Measurements from ENCODE around the gene KLHDC10.
"Not testable (repeated sequence)": the region's sequence is repeated elsewhere in the genome, so short reads cannot be mapped to it uniquely, and the experiment has no call there.

KLHDC10 gene

GRCh38 chr7:130113426-130113805 is 43.1 kb downstream of the KLHDC10 start:
- H3K4me3 ChIP-seq, H3K27ac ChIP-seq: not testable (repeated sequence)

- Histone ChIP-seq H3K27ac (no peak overlapping the region), H3K4me3 (no peak overlapping the region)
Measured at GRCh38 chr7:130113887-130114286, 43.6 kb downstream of the KLHDC10 start.

DNA sequence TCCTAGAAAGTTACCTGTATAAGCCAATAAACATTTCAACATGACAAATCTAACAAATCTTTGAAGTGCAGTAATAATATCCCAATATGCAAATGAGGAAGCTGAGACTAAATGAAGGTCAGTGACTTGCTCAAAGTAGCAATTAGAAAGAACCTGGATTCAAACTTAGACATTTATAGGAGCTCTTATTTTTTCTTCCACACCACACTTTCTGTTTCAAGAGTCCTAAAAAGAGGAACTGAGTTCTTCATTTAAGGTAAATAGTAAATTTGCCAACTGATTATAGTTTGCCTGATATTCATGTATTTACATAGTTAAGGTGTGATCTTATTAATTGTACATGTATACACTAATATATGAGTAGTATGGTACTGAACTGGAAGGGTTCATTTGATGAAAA is 44.0 kb downstream of the KLHDC10 start:
- Histone ChIP-seq H3K4me3 (no peak overlapping the region), H3K27ac (peak overlapping the region in 2 of 21 experiments; percentile 1 to 9)

DNA sequence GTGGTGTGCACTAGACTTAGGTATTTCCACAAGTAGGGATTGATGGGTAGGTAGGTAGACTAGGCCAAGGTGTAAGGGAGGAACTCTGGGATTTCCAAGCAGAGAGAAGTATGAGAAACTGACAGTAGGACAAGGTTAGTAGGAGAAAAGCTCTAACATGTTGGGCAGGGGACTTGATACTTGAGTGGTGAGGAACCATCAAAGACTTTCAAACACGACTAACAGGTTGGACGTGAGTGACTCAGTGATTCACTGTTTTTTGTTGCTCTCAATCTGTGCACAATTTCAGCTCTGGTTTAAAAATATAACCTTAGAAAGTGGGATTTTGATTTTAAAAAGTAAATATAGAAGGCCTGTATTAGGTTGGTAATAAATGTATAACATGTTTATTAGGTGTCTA is 44.4 kb downstream of the KLHDC10 start:
- Histone ChIP-seq H3K27ac (peak overlapping the region in 2 of 21 experiments; percentile 1 to 9), H3K4me3 (no peak overlapping the region)

- Histone ChIP-seq H3K27ac (no peak overlapping the region), H3K4me3 (no peak overlapping the region)
Measured at GRCh38 chr7:130118294-130118693, 48.0 kb downstream of the KLHDC10 start.

- no peak overlapping the region for H3K27ac ChIP-seq
- H3K4me3 ChIP-seq, result no peak overlapping the region
Measured at GRCh38 chr7:130118801-130119200, 48.5 kb downstream of the KLHDC10 start.

DNA sequence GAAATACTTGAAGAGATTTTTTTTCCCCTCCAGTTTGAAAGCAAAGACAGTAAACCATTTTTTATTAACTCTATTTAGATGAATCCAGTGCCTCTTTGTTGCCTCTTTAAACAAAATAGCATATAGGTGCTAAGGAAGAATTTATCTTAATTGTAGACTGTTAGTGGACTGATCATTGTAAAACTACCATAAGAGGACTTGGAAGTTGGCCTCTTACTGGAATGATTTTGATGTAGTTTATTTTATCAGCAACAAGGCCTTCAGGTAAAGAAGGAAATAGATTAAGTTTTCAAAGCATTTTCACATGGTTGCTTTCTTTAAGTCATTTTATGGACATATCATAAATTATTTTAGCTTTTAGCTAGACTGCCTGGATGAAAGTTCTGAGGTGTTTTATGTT is 53.2 kb downstream of the KLHDC10 start:
- no peak overlapping the region for H3K27ac ChIP-seq
- H3K4me3 ChIP-seq, result no peak overlapping the region

DNA sequence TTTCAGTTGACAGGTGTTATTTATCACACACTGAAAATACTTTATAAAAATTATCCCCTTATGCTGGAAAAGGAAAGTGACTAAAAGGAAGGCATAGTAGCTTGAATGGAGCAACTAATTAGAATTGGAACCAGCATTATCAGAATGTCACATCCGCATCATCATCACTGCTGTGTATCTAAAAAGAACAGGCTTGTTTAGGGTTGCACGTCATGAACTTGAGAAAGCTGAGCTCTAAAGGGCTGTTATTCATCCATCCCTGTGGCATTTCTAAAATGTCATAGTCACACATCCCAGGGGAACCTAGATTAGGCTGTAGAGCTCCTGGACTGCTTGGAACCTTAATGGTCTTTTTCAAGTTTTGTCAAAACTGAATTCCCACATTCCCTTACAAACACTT is 54.4 kb downstream of the KLHDC10 start:
- Histone ChIP-seq H3K27ac (no peak overlapping the region), H3K4me3 (no peak overlapping the region)

GRCh38 chr7:130126840-130127239 is 56.5 kb downstream of the KLHDC10 start:
- H3K27ac ChIP-seq, result not testable (repeated sequence)

GRCh38 chr7:130127404-130127803 is 57.1 kb downstream of the KLHDC10 start:
- H3K27ac ChIP-seq, result no peak overlapping the region
- no peak overlapping the region for H3K4me3 ChIP-seq

More at GRCh38 chr7:130126840-130127239, 56.5 kb downstream of the KLHDC10 start:
- not testable (repeated sequence) for H3K4me3 ChIP-seq

DNA sequence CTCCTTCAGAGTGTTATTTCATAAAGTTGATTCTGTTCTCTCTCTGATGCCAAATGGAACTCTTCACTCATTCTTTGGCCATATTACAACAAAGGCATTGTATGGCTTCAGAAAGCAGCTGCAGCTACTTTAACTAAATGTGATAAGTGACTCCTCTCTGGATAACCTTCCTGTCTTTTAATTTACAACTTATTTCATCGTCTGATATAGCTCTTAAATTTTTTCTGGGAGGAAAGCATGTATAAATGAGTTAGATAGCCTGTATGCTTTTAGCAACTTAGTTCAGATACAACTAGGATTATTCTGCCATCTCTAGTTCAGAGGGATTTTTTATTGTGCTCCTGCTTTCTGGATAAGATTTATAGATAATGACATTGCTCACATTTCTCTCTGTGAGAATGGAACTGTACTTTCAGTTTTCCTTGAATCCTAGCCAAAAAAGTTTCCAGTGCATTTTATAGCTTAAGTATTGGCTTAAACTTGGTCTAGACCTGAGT is 57.5 kb downstream of the KLHDC10 start:
- no peak overlapping the region for H3K4me3 ChIP-seq
- no peak overlapping the region for H3K27ac ChIP-seq

GRCh38 chr7:130129011-130129411 is 58.7 kb downstream of the KLHDC10 start:
- Histone ChIP-seq H3K27ac (no peak overlapping the region), H3K4me3 (no peak overlapping the region)

DNA sequence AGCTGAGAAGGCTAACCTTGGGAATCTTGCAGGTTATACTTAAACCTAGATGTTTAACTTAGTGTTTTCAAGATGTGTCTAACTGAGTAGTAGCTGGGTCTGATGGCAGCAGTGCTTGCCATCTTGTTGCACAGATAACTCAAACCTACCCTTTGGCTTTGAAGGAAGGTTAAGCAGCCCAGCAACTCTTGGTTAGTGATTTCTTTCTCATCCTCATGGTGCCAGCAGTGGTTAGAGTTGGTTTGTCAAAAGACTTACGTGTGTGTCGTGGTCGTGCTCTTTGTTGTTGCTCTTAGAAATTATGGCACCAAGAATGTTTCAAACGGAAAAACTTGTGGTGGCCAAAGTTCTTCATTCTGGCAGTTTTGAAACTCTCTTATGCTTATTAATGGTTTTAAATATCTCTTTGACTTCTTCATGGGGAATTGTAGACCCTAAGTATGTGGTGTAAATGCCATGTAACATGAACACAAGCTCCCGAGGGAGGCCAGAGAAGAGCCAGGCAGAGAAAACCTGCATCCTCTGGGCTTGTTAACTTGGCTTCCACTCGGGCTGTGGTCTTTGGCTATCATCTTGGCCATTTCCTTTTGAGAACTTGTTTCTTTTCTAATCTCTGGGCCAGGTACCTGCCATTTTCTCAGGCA is 61.0 kb downstream of the KLHDC10 start:
- Histone ChIP-seq H3K27ac (no peak overlapping the region), H3K4me3 (no peak overlapping the region)

DNA sequence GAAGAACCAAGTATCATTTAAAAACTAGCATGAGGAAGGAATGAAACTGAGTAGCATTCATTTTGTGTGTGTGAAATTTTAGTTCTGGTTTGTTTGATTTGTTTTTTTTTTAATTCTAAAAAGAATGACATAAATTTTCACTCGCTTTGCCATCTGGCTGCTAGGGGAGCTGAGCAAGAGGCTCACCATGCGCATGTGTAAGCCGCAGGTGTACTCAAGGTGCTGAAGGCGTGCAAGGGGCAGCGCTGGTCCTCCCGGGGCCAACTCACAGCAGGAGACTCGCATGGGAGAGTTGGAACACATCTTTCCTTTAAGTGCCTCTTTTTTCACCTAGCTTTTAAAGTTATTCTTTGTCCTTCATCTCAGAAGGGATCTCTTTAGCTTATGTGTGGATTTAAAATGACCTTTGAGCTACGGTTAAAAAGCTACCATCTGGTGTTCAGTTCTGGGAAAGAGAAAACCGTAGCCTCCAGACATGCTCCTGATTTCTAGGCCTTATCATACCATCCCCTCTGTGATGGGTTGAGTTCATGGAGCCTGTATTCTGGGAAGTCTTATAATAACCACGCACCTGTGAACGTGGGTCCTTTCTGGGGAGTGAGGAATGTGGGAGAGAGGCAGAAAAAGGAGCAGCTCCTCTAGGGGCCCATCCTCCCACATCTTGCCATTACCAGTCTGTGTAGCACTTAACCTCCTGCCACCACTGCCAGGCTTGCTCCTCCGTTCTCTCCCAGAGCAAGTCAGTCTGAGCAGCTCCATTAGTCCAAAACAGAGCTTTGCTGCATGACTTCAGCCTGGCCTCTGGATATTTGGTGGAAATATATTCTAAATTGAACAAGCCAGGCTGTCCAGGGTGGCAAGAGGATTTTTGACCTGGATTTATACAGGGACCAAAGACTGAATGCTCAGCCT is 61.9 kb downstream of the KLHDC10 start:
- no peak overlapping the region for H3K27ac ChIP-seq
- no peak overlapping the region for H3K4me3 ChIP-seq

DNA sequence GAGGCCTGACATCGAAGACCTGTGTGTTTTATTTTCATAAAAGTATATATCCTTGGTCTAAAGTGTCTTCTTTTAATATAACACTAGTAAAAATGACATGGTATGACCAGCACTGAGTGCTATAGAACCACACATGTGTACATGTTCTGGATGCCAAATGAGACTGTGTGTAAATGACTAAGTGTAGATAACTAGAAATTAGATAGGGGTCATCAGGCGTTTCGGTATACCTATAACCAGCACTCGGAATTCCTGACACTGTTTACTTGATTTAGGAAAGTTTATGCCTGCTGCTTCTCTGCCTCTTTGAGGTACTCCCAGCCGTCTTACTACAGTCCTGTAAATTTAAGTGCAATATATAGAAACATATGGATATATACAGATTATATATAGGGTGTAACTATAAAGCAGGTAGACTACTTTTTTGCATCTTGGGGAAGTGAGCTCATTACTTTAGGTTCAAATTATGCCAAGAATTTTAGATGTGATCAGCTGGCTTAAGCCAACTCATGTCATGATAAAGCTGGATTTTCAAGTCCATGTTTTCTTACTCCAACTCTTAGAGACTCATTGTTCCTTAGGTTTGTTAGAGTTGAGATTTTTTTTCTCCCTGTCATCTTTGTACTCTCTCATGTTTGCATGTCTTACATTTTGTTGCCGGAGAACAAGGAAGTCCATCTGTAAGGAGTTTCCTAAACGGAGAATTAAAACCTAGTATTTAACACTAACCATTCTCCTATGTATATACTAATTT is 62.9 kb downstream of the KLHDC10 start:
- Histone ChIP-seq H3K4me3 (no peak overlapping the region), H3K27ac (no peak overlapping the region)

DNA sequence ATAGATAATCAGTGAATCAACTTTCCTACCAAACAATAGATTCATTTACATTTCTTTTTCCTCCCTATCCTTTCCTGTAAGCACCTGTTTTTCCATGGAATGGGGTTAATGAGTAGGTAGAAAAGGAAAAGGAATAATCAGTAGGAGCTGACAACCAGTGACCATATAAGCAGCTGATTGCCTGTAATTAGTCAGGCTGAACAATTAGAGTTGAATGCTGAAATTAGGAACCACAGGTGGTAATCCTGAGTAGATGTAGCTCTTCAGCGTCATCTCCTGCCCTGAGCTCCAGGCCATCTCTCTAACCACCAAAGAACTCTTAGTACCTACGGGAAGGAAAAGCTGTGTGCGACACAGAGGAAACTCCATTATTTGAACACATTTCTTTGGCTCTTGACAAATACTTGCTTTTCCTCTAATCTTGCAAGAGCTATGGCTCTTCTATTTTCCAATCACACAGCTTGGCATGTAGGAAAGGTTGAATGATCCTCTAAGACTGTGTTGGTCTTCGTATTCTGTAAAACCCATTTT is 63.8 kb downstream of the KLHDC10 start:
- no peak overlapping the region for H3K4me3 ChIP-seq
- no peak overlapping the region for H3K27ac ChIP-seq

- Histone ChIP-seq H3K4me3 (no peak overlapping the region), H3K27ac (no peak overlapping the region)
Measured at GRCh38 chr7:130134726-130135125, 64.4 kb downstream of the KLHDC10 start.

DNA sequence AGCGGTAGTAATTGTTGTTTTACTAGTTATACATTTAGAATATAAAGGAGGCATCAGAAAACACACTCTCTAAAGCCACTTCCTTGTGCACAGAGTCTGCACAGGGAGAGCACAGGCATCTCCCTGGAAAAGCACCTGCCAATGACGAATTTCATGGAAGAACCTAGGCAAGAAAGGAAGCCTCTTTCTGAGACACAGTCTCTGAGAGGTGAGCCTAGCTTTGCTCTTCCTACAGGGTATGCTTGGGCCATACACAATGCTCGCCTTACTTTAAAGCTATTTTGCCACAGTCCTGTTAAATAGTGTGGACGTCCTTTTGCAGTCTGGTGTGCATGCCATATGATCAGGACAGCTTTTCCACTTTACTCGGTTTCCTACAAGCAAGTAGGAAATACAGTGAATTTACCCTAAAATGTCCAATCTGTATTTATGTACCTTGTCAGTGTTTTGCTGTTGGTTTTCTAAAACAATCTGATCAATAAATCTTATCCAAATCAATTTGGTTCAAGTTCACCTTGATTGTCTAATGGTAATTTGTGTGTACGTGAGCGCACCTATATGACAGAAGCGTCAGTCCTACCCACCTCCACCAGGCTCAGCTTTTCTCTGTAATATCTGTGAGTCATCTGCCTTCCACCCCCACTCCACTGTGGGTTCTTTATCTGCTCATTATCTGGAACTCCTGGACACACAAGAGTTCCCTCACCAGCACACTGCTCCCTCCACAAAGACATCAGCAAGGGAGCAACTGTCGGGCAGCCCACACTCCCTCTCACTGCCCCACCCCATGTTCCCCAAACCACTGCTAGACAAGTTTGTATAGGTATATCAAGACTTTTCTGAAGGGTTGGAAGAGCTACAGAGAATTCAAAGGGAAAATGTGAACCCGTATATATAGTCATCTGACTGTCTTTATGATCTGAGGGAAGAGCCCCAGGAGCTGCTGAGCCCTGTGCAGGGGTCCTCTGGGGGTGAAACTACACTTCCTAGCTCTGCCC is 65.2 kb downstream of the KLHDC10 start:
- no peak overlapping the region for H3K27ac ChIP-seq

DNA sequence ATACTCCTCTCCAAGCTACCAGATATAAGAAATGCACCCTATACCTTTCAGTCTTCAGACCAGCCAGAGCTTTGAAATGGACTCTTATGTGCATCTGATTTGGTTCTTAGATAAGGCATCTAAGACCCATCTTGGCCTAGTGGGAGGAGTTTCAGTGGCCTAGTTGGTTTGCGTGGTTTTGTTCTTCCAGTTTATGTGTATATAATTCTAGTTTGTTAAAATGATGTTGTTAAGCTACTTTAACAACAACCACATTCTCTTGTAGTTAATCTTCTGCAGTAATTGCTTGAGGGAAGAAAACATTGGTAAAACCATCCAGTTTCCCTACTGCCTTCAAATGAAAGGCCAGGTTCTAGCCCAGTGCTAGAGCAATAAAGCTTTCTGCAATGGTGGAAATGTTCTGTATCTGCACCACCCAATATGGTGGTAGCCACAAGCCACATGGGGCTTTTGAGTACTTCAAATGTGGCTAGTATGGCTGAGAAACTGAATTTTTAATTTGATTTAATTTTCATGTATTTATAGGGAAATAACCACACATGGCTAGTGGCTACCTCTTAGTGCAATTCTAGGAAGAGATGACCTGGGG is 66.3 kb downstream of the KLHDC10 start:
- Histone ChIP-seq H3K4me3 (no peak overlapping the region), H3K27ac (no peak overlapping the region)

More for the DNA sequence above, 65.2 kb downstream of the KLHDC10 start:
- H3K4me3 ChIP-seq, result no peak overlapping the region

Measured in skin epidermis (tissue), 12 donors.